WTC11 (cell line): ENCODE measurements around the gene TELO2.

Experiments
- ATF3 ChIP-seq: sonication (generic); formaldehyde crosslinking; conservative IDR thresholded peaks from 2 replicates; pipeline ENCODE4 v1.8.1; 2022; ENCODE audit warnings: mild to moderate bottlenecking, missing genetic modification reagents
- ETV6 ChIP-seq: sonication (generic); formaldehyde crosslinking; IDR thresholded peaks from 2 replicates; pipeline ENCODE4 v1.8.1; 2022; ENCODE audit warnings: mild to moderate bottlenecking, missing genetic modification reagents
- FOXJ3 ChIP-seq: sonication (generic); formaldehyde crosslinking; IDR thresholded peaks from 2 replicates; pipeline ENCODE4 v1.9.0; 2021; ENCODE audit warnings: missing genetic modification reagents, mild to moderate bottlenecking, borderline replicate concordance
- FOXK1 ChIP-seq: sonication (generic); formaldehyde crosslinking; IDR thresholded peaks from 2 replicates; pipeline ENCODE4 v1.8.0; 2022; ENCODE audit warnings: mild to moderate bottlenecking, moderate library complexity, missing genetic modification reagents
- GABPB1 ChIP-seq: sonication (generic); formaldehyde crosslinking; IDR thresholded peaks from 2 replicates; pipeline ENCODE4 v1.8.1; 2023; ENCODE audit warnings: mild to moderate bottlenecking, missing genetic modification reagents
- NR2C2 ChIP-seq: sonication (generic); formaldehyde crosslinking; IDR thresholded peaks from 2 replicates; pipeline ENCODE4 v1.8.0; 2022; ENCODE audit warnings: mild to moderate bottlenecking, missing genetic modification reagents
- OVOL2 ChIP-seq: fragments of 250-450 bp; sonication (Bioruptor Pico); IDR thresholded peaks from 2 replicates; pipeline ENCODE4 v1.9.0; 2021; ENCODE audit warnings: mild to moderate bottlenecking, borderline replicate concordance
- USF1 ChIP-seq: sonication (generic); formaldehyde crosslinking; IDR thresholded peaks from 2 replicates; pipeline ENCODE4 v1.8.0; 2022; ENCODE audit warnings: mild to moderate bottlenecking, missing genetic modification reagents
- TF ChIP-seq, protein P1 (sequence below): fragments of 200-600 bp; IDR thresholded peaks from 2 replicates; pipeline ENCODE4 v1.8.0; 2022; ENCODE audit warnings: antibody characterized with exemption
- TF ChIP-seq, protein P2 (sequence below): sonication (generic); formaldehyde crosslinking; IDR thresholded peaks from 2 replicates; pipeline ENCODE4 v1.8.1; 2022; ENCODE audit warnings: mild to moderate bottlenecking, moderate library complexity, missing genetic modification reagents

GRCh38 chr16:1505912-1506311, 12.8 kb downstream of the TELO2 start:
- TF ChIP-seq ATF3 (CRISPR knock-in tag) (no peak), USF1 (CRISPR knock-in tag) (no peak), GABPB1 (CRISPR knock-in tag) (no peak), ETV6 (CRISPR knock-in tag) (no peak), FOXJ3 (CRISPR knock-in tag) (no peak), FOXK1 (CRISPR knock-in tag) (no peak), OVOL2 (no peak), NR2C2 (no peak)
- TF ChIP-seq, protein P1, sequence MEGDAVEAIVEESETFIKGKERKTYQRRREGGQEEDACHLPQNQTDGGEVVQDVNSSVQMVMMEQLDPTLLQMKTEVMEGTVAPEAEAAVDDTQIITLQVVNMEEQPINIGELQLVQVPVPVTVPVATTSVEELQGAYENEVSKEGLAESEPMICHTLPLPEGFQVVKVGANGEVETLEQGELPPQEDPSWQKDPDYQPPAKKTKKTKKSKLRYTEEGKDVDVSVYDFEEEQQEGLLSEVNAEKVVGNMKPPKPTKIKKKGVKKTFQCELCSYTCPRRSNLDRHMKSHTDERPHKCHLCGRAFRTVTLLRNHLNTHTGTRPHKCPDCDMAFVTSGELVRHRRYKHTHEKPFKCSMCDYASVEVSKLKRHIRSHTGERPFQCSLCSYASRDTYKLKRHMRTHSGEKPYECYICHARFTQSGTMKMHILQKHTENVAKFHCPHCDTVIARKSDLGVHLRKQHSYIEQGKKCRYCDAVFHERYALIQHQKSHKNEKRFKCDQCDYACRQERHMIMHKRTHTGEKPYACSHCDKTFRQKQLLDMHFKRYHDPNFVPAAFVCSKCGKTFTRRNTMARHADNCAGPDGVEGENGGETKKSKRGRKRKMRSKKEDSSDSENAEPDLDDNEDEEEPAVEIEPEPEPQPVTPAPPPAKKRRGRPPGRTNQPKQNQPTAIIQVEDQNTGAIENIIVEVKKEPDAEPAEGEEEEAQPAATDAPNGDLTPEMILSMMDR, result no peak
- TF ChIP-seq, protein P2, sequence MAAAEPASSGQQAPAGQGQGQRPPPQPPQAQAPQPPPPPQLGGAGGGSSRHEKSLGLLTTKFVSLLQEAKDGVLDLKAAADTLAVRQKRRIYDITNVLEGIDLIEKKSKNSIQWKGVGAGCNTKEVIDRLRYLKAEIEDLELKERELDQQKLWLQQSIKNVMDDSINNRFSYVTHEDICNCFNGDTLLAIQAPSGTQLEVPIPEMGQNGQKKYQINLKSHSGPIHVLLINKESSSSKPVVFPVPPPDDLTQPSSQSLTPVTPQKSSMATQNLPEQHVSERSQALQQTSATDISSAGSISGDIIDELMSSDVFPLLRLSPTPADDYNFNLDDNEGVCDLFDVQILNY (CRISPR knock-in tag), result no peak
